ENCODE results near the gene B3GLCT. TPM values are rescaled to one million over a fixed set of nuclear protein-coding genes. Genes with fewer than 3 reads are reported as not detected.

Gene B3GLCT
- total and polyA plus RNA-seq, 10 of the 15 experiments (the other 5 are each of a cell fraction or from before 2014, with no cell fraction given) = 0.07 to 0.89 (median 0.25) TPM

DNA sequence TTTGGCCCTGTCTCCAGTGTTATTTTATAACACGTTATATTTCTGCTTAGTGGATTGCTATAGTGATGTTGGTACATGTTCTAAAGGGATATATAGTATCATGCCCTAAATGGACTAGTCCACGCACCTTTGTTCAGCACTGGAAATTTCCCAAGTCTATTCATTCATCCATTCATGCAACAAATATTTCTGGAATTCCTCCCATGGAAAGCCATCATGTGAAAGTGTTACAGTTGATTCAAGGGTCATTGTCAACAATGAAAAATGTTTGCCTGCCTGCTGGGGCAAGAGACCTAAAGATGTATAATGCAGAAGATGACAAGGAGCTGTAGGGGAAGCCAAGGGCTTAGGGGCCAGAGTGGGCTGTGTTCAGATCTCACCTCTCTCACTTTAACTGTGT, 27.2 kb upstream of the B3GLCT start:
- intact Hi-C loops (cut with micrococcal nuclease; ENCODE audit: unreplicated experiment) = no loop called here
- POLR2A ChIA-PET = no interaction called here
- Histone ChIP-seq H3K4me1 (ENCODE audit: control insufficient read depth, insufficient read depth, low read length) (peaks cover 11% of the 10 kb centered on the region), H4K20me1 (ENCODE audit: control insufficient read depth, insufficient read depth) (no peaks in the 10 kb centered on the region), H3K4me3 (no peak overlapping the region), H3K27ac (ENCODE audit: control insufficient read depth, insufficient read depth) (no peak overlapping the region), H3K9me3 (replicated peaks; ENCODE audit: control insufficient read depth, insufficient read depth, low read length) (no peaks in the 10 kb centered on the region), H3K4me2 (ENCODE audit: control insufficient read depth, insufficient read depth) (no peak overlapping the region), H2AFZ (ENCODE audit: control insufficient read depth, low read depth, low read length) (no peak overlapping the region), H3K36me3 (ENCODE audit: control insufficient read depth in 2 of 2, insufficient read depth in 2 of 2, low read length in 1 of 2) (no peaks in the 10 kb centered on the region), H3K79me2 (ENCODE audit: control insufficient read depth, insufficient read depth, low read length) (no peaks in the 10 kb centered on the region), H3K9ac (ENCODE audit: control insufficient read depth, insufficient read depth, low read length) (no peak overlapping the region), H3K27me3 (replicated peaks in 1 of 2; ENCODE audit: control insufficient read depth in 2 of 2, insufficient read depth in 2 of 2, low read length in 1 of 2) (no peaks in the 10 kb centered on the region; a peak in 1 of 4 replicates)
- CTCF ChIA-PET = interaction anchor here (1.0 to 1.5 kb wide), 2 partner anchors 252 to 569 kb away, joined by 3 to 4 read pairs; no protein-coding TSS in a partner anchor
- ATAC-seq (no peak), DNase-seq (ENCODE audit: low read depth, low spot score) (no peak), FAIRE-seq (no peak)
- RAD21 ChIA-PET (ENCODE audit: unreplicated experiment) = no interaction called here
- SMC1A ChIA-PET (ENCODE audit: uncharacterized antibody, unreplicated experiment) = interaction anchor here (0.6 kb wide), 1 partner anchor 8 kb away, joined by 3 read pairs; no protein-coding TSS in a partner anchor
- BruUV-seq (replicated peaks) = no TSS peak
- WGBS (ENCODE audit: insufficient coverage, insufficient replicate concordance, low lambda C conversion rate, missing lambda C conversion rate) = 46% methylated on average over 2 of the region's 2 CpGs
- in situ Hi-C loops (cut with MboI) = loop anchor here (25.0 kb wide), 1 partner anchor 1365 kb away; the partner anchor contains the start of gene N4BP2L2
- TF ChIP-seq NFXL1 (IDR thresholded peaks at IDR 0.05; ENCODE audit: borderline replicate concordance) = no peak
- TF ChIP-seq, protein P1, sequence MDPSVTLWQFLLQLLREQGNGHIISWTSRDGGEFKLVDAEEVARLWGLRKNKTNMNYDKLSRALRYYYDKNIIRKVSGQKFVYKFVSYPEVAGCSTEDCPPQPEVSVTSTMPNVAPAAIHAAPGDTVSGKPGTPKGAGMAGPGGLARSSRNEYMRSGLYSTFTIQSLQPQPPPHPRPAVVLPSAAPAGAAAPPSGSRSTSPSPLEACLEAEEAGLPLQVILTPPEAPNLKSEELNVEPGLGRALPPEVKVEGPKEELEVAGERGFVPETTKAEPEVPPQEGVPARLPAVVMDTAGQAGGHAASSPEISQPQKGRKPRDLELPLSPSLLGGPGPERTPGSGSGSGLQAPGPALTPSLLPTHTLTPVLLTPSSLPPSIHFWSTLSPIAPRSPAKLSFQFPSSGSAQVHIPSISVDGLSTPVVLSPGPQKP (IDR thresholded peaks at IDR 0.05; ENCODE audit: low read depth, low read length) = no peak

DNA sequence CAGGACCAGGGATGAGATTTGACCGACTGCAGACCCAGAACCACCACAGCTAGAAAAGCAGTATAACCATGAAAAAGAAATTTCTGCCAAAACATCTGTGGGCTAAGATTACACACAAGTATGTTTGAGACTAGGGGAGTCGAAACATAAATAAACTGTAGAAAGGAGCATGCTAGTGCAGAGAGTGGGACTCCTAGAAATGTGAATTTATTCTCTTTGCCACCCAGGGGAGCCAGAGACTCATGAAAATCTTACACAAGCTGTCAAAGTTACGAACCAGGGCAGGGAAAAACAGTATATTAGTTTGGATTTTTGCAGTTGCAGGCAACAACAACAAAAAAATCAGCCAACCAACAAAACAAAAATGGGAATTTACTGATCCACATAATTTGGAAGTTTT, 25.8 kb upstream of the B3GLCT start:
- FAIRE-seq = no peak
- 33% methylated on average over 3 of the region's 3 CpGs for WGBS (ENCODE audit: insufficient coverage, insufficient replicate concordance, low lambda C conversion rate, missing lambda C conversion rate)
- SMC1A ChIA-PET (ENCODE audit: uncharacterized antibody, unreplicated experiment) = interaction anchor here (0.8 kb wide), 1 partner anchor 62 kb away, joined by 3 read pairs; no protein-coding TSS in a partner anchor

More for the DNA sequence above, 25.8 kb upstream of the B3GLCT start:
- intact Hi-C loops (cut with micrococcal nuclease; ENCODE audit: unreplicated experiment) (no loop called here), in situ Hi-C loops (cut with MboI) (loop anchor here (25.0 kb wide), 1 partner anchor 1363 kb away; the partner anchor contains the start of gene N4BP2L2)
- Histone ChIP-seq H3K27ac (ENCODE audit: control insufficient read depth, insufficient read depth) (no peak overlapping the region), H3K79me2 (ENCODE audit: control insufficient read depth, insufficient read depth, low read length) (no peaks in the 10 kb centered on the region), H3K9ac (ENCODE audit: control insufficient read depth, insufficient read depth, low read length) (no peak overlapping the region), H3K4me3 (no peak overlapping the region), H3K4me1 (ENCODE audit: control insufficient read depth, insufficient read depth, low read length) (no peaks in the 10 kb centered on the region), H3K9me3 (replicated peaks; ENCODE audit: control insufficient read depth, insufficient read depth, low read length) (no peaks in the 10 kb centered on the region), H3K27me3 (replicated peaks in 1 of 2; ENCODE audit: control insufficient read depth in 2 of 2, insufficient read depth in 2 of 2, low read length in 1 of 2) (no peaks in the 10 kb centered on the region; a peak in 1 of 4 replicates), H3K36me3 (ENCODE audit: control insufficient read depth in 2 of 2, insufficient read depth in 2 of 2, low read length in 1 of 2) (no peaks in the 10 kb centered on the region), H2AFZ (ENCODE audit: control insufficient read depth, low read depth, low read length) (no peak overlapping the region), H3K4me2 (ENCODE audit: control insufficient read depth, insufficient read depth) (no peak overlapping the region), H4K20me1 (ENCODE audit: control insufficient read depth, insufficient read depth) (no peaks in the 10 kb centered on the region)
- TF ChIP-seq RAD21 (IDR thresholded peaks at IDR 0.05; ENCODE audit: insufficient read depth, low read depth, low read length) = 0 out of 2 replicates have a peak, but pooled peaks have one; percentile 24
- TF ChIP-seq RUNX3 (IDR thresholded peaks at IDR 0.05; ENCODE audit: low read length) = no peak
- no peak for DNase-seq (ENCODE audit: low read depth, low spot score)
- CTCF ChIA-PET = no interaction called here
- RAD21 ChIA-PET (ENCODE audit: unreplicated experiment) = no interaction called here
- 0 out of 3 replicates have a peak, but pooled peaks have one; percentile 31 for ATAC-seq
- no TSS peak for BruUV-seq (replicated peaks)
- POLR2A ChIA-PET = no interaction called here
